ENCODE results near the gene LRRC8E.
"Not testable (repeated sequence)": the region's sequence is repeated elsewhere in the genome, so short reads cannot be mapped to it uniquely, and the experiment has no call there.

The LRRC8E gene

GRCh38 chr19:7912697-7913564 lies 24.6 kb downstream of the LRRC8E start:
- Mint-ChIP-seq H3K27ac (no peak overlapping the region), H3K27me3 (peaks cover 5% of the 10 kb centered on the region), H3K36me3 (no peaks in the 10 kb centered on the region), H3K9me3 (ENCODE audit: low read depth) (no peaks in the 10 kb centered on the region), H3K4me3 (no peak overlapping the region), H3K4me1 (ENCODE audit: low read depth) (peaks cover 9% of the 10 kb centered on the region)

GRCh38 chr19:7913652-7914051 lies 25.3 kb downstream of the LRRC8E start:
- H3K4me3 Mint-ChIP-seq, result no peak overlapping the region
- H3K27ac Mint-ChIP-seq, result no peak overlapping the region
- H3K36me3 Mint-ChIP-seq, result no peaks in the 10 kb centered on the region
- H3K4me1 Mint-ChIP-seq (ENCODE audit: low read depth), result peaks cover 14% of the 10 kb centered on the region
- H3K27me3 Mint-ChIP-seq, result peaks cover 5% of the 10 kb centered on the region
- no peaks in the 10 kb centered on the region for H3K9me3 Mint-ChIP-seq (ENCODE audit: low read depth)

GRCh38 chr19:7914099-7914498 lies 25.8 kb downstream of the LRRC8E start:
- H3K27ac Mint-ChIP-seq, result no peak overlapping the region
- H3K9me3 Mint-ChIP-seq (ENCODE audit: low read depth), result no peaks in the 10 kb centered on the region
- H3K4me3 Mint-ChIP-seq, result no peak overlapping the region
- H3K36me3 Mint-ChIP-seq, result no peaks in the 10 kb centered on the region
- peaks cover 14% of the 10 kb centered on the region for H3K4me1 Mint-ChIP-seq (ENCODE audit: low read depth)
- peaks cover 5% of the 10 kb centered on the region for H3K27me3 Mint-ChIP-seq

- no peak within 1 kb of the TSS for H3K27ac Mint-ChIP-seq
- peak within 1 kb of the TSS; percentile 76 for H3K4me3 Mint-ChIP-seq
- peaks cover 6% of the 10 kb centered on the region for H3K27me3 Mint-ChIP-seq
- H3K9me3 Mint-ChIP-seq (ENCODE audit: low read depth), result no peaks in the 10 kb centered on the region
- H3K36me3 Mint-ChIP-seq, result no peaks in the 10 kb centered on the region
- H3K4me1 Mint-ChIP-seq (ENCODE audit: low read depth), result peaks cover 16% of the 10 kb centered on the region
Measured at GRCh38 chr19:7914598-7915045, 26.3 kb downstream of the LRRC8E start, which contains the start of gene TGFBR3L. Gene TGFBR3L (plus strand): TSS chr19:7914830.

GRCh38 chr19:7915250-7916102 lies 27.2 kb downstream of the LRRC8E start:
- no peaks in the 10 kb centered on the region for H3K9me3 Mint-ChIP-seq (ENCODE audit: low read depth)
- no peaks in the 10 kb centered on the region for H3K36me3 Mint-ChIP-seq
- peaks cover 21% of the 10 kb centered on the region for H3K4me1 Mint-ChIP-seq (ENCODE audit: low read depth)
- H3K4me3 Mint-ChIP-seq, result peak overlapping the region; percentile 76
- H3K27ac Mint-ChIP-seq, result no peak overlapping the region
- peaks cover 9% of the 10 kb centered on the region for H3K27me3 Mint-ChIP-seq

GRCh38 chr19:7916103-7916954 lies 28.0 kb downstream of the LRRC8E start:
- Mint-ChIP-seq H3K4me3 (peak overlapping the region; percentile 76), H3K36me3 (no peaks in the 10 kb centered on the region), H3K4me1 (ENCODE audit: low read depth) (peaks cover 25% of the 10 kb centered on the region), H3K27ac (no peak overlapping the region), H3K9me3 (ENCODE audit: low read depth) (no peaks in the 10 kb centered on the region), H3K27me3 (peaks cover 9% of the 10 kb centered on the region)

GRCh38 chr19:7916955-7917266 lies 28.6 kb downstream of the LRRC8E start:
- peak overlapping the region; percentile 75 for H3K4me3 Mint-ChIP-seq
- H3K9me3 Mint-ChIP-seq (ENCODE audit: low read depth), result no peaks in the 10 kb centered on the region
- H3K4me1 Mint-ChIP-seq (ENCODE audit: low read depth), result peaks cover 25% of the 10 kb centered on the region
- no peaks in the 10 kb centered on the region for H3K36me3 Mint-ChIP-seq
- peaks cover 9% of the 10 kb centered on the region for H3K27me3 Mint-ChIP-seq
- no peak overlapping the region for H3K27ac Mint-ChIP-seq

- no peaks in the 10 kb centered on the region for H3K36me3 Mint-ChIP-seq
- peaks cover 9% of the 10 kb centered on the region for H3K27me3 Mint-ChIP-seq
- no peaks in the 10 kb centered on the region for H3K9me3 Mint-ChIP-seq (ENCODE audit: low read depth)
- no peak overlapping the region for H3K27ac Mint-ChIP-seq
- H3K4me1 Mint-ChIP-seq (ENCODE audit: low read depth), result peaks cover 28% of the 10 kb centered on the region
- peak overlapping the region; percentile 75 for H3K4me3 Mint-ChIP-seq
Measured at GRCh38 chr19:7917267-7918061, 29.2 kb downstream of the LRRC8E start.

GRCh38 chr19:7918062-7918614 lies 29.8 kb downstream of the LRRC8E start:
- H3K4me3 Mint-ChIP-seq, result peak overlapping the region; percentile 32
- not testable (repeated sequence) for H3K36me3 Mint-ChIP-seq; H3K27me3 Mint-ChIP-seq; H3K27ac Mint-ChIP-seq; H3K9me3 Mint-ChIP-seq (ENCODE audit: low read depth)
- H3K4me1 Mint-ChIP-seq (ENCODE audit: low read depth), result peaks cover 28% of the 10 kb centered on the region

- Mint-ChIP-seq H3K9me3 (ENCODE audit: low read depth) (no peaks in the 10 kb centered on the region), H3K27ac (no peak overlapping the region), H3K36me3 (no peaks in the 10 kb centered on the region), H3K27me3 (peaks cover 9% of the 10 kb centered on the region), H3K4me3 (peak overlapping the region; percentile 89), H3K4me1 (ENCODE audit: low read depth) (peaks cover 28% of the 10 kb centered on the region)
Measured at GRCh38 chr19:7918615-7919421, 30.5 kb downstream of the LRRC8E start.

GRCh38 chr19:7919610-7920518 lies 31.6 kb downstream of the LRRC8E start, which contains the start of gene SNAPC2:
Gene SNAPC2 (plus strand): TSS chr19:7920338. CDS start chr19:7920367, 29 bp downstream.
- Mint-ChIP-seq H3K27ac (peak within 1 kb of the TSS; percentile 87), H3K4me3 (peak within 1 kb of the TSS; percentile 89), H3K36me3 (no peaks in the 10 kb centered on the region), H3K4me1 (ENCODE audit: low read depth) (peaks cover 30% of the 10 kb centered on the region), H3K27me3 (peaks cover 9% of the 10 kb centered on the region), H3K9me3 (ENCODE audit: low read depth) (no peaks in the 10 kb centered on the region)

GRCh38 chr19:7920519-7921301 lies 32.4 kb downstream of the LRRC8E start:
- Mint-ChIP-seq H3K27me3 (peaks cover 5% of the 10 kb centered on the region), H3K27ac (peak overlapping the region; percentile 87), H3K4me3 (peak overlapping the region; percentile 89), H3K4me1 (ENCODE audit: low read depth) (peaks cover 26% of the 10 kb centered on the region), H3K36me3 (no peaks in the 10 kb centered on the region), H3K9me3 (ENCODE audit: low read depth) (no peaks in the 10 kb centered on the region)

All from activated naive CD8-positive, alpha-beta T cell (primary cell).